PC-3 (cell line): ENCODE data around the gene GRPEL2. TPM values are rescaled to one million over a fixed set of nuclear protein-coding genes. Genes with fewer than 3 reads are reported as not detected.
A peak's percentile ranks its signal among the peaks of the same experiment; 100 is the strongest.

ENCODE experiments used
- ATAC-seq: fragments of 200-7000 bp; cut with Tn5 transposase; 2 replicates; pipeline ENCODE4 v1.9.1; 2020; ENCODE audit warnings: mild to moderate bottlenecking, moderate library complexity
- BruUV-seq: library from RNA; stranded (reverse); fragments of 400-500 nt; replicated peaks from 2 replicates; lab custom pipeline; 2021; lab: Mats Ljungman, UMichigan
- CTCF ChIA-PET: fragments of 300-600 bp; sonication (Branson Sonifier 250); formaldehyde crosslinking; loops from one replicate; lab custom pipeline; 2022; ENCODE audit warnings: antibody characterized with exemption; lab: Charles Lee
- POLR2A ChIA-PET: fragments of 300-600 bp; sonication (Branson Sonifier 250); formaldehyde crosslinking; loops from one replicate; lab custom pipeline; 2022; ENCODE audit warnings: antibody characterized with exemption; ENCODE audit not compliant: unreplicated experiment; lab: Charles Lee
- DNase-seq: peaks from one replicate; pipeline ENCODE4 v3.0.0-alpha.2; 2015
- H2AFZ ChIP-seq: fragments of 300-600 bp; sonication (generic); 2 replicates; pipeline ENCODE4 v1.6.0; 2016; ENCODE audit warnings: antibody characterized with exemption, low read length
- H3F3A ChIP-seq: fragments of 300-600 bp; sonication (generic); one replicate; pipeline ENCODE4 v1.6.0; 2017; ENCODE audit warnings: antibody characterized with exemption, low read length, control low read depth, mild to moderate bottlenecking; ENCODE audit not compliant: unreplicated experiment
- H3K27ac ChIP-seq: fragments of 300-600 bp; sonication (generic); 2 replicates; pipeline ENCODE4 v1.5.1; 2016; ENCODE audit warnings: mild to moderate bottlenecking, low read length
- H3K27me3 ChIP-seq: fragments of 300-600 bp; sonication (generic); 2 replicates; pipeline ENCODE4 v1.6.1; 2016; ENCODE audit warnings: low read length, mixed read lengths
- H3K36me3 ChIP-seq: fragments of 300-600 bp; sonication (generic); 2 replicates; pipeline ENCODE4 v1.6.1; 2016; ENCODE audit warnings: low read depth, mixed run types, low read length, mixed read lengths
- H3K4me1 ChIP-seq: fragments of 300-600 bp; sonication (generic); 2 replicates; pipeline ENCODE4 v1.5.1; 2016; ENCODE audit warnings: low read length; ENCODE audit not compliant: insufficient read depth
- H3K4me2 ChIP-seq: fragments of 300-600 bp; sonication (generic); 2 replicates; pipeline ENCODE4 v1.6.0; 2016; ENCODE audit warnings: low read length
- H3K4me3 ChIP-seq: fragments of 300-600 bp; sonication (generic); 2 replicates; pipeline ENCODE4 v1.5.1; 2016; ENCODE audit warnings: mild to moderate bottlenecking, low read length, mixed read lengths
- H3K79me2 ChIP-seq: fragments of 300-600 bp; sonication (generic); 2 replicates; pipeline ENCODE4 v1.6.1; 2017; ENCODE audit warnings: low read length, mixed read lengths
- H3K9ac ChIP-seq: fragments of 300-600 bp; sonication (generic); 2 replicates; pipeline ENCODE4 v1.6.0; 2016; ENCODE audit warnings: mild to moderate bottlenecking, low read length
- H3K9me2 ChIP-seq: fragments of 300-600 bp; sonication (generic); replicated peaks from 2 replicates; pipeline ENCODE4 v1.6.1; 2016; ENCODE audit warnings: mixed run types, low read length, mixed read lengths
- H3K9me3 ChIP-seq: fragments of 300-600 bp; sonication (generic); 2 replicates; pipeline ENCODE4 v1.6.1; 2016; ENCODE audit warnings: low read length, mixed read lengths
- H4K20me1 ChIP-seq: fragments of 300-600 bp; sonication (generic); 2 replicates; pipeline ENCODE4 v1.6.1; 2016; ENCODE audit warnings: low read length, mixed read lengths
- EZH2 ChIP-seq: fragments of 300-600 bp; sonication (generic); IDR thresholded peaks from one replicate; pipeline ENCODE4 v1.6.1; 2017; ENCODE audit warnings: antibody characterized with exemption, mild to moderate bottlenecking, low read length; ENCODE audit not compliant: unreplicated experiment
- EZH2phosphoT487 ChIP-seq: fragments of 300-600 bp; sonication (generic); IDR thresholded peaks from 2 replicates; pipeline ENCODE4 v1.6.1; 2018; ENCODE audit warnings: mild to moderate bottlenecking, antibody characterized with exemption, low read length, borderline replicate concordance
- intact Hi-C: fragments of 100-400 bp; cut with micrococcal nuclease; formaldehyde crosslinking; loops from 2 replicates; pipeline ENCODE4 v1.9.0; 2023
- total RNA-seq: library from RNA; depleted of rRNA; stranded (reverse); fragments of >200 nt; gene quantifications from 2 replicates; pipeline ENCODE4 v1.2.3, GENCODE V29; 2014
- TF ChIP-seq, protein P1 (sequence below): fragments of 300-600 bp; sonication (generic); conservative IDR thresholded peaks from 2 replicates; pipeline ENCODE4 v1.5.1; 2017; ENCODE audit warnings: antibody characterized with exemption, low read depth, mild to moderate bottlenecking, low read length

GRPEL2 gene
- total RNA-seq, 1 experiment from 2014 or later, result 43.8 TPM

GRCh38 chr5:149367249-149367971, 22.1 kb downstream of the GRPEL2 start:
- DNase-seq, result peak; percentile 95
- Histone ChIP-seq H3K27me3 (no peaks in the 10 kb centered on the region), H3K79me2 (no peaks in the 10 kb centered on the region), H3K9me3 (no peaks in the 10 kb centered on the region), H3K9me2 (no peaks in the 10 kb centered on the region), H3F3A (no peaks in the 10 kb centered on the region), H3K4me2 (peak overlapping the region; percentile 8; the same call in 1 of the 2 replicates), H3K4me3 (no peak overlapping the region), H4K20me1 (no peaks in the 10 kb centered on the region), H3K36me3 (no peaks in the 10 kb centered on the region), H3K9ac (no peak overlapping the region), H2AFZ (peak overlapping the region; percentile 23; the same call in 1 of the 2 replicates), H3K4me1 (no peaks in the 10 kb centered on the region), H3K27ac (no peak overlapping the region)
- TF ChIP-seq, protein P1, sequence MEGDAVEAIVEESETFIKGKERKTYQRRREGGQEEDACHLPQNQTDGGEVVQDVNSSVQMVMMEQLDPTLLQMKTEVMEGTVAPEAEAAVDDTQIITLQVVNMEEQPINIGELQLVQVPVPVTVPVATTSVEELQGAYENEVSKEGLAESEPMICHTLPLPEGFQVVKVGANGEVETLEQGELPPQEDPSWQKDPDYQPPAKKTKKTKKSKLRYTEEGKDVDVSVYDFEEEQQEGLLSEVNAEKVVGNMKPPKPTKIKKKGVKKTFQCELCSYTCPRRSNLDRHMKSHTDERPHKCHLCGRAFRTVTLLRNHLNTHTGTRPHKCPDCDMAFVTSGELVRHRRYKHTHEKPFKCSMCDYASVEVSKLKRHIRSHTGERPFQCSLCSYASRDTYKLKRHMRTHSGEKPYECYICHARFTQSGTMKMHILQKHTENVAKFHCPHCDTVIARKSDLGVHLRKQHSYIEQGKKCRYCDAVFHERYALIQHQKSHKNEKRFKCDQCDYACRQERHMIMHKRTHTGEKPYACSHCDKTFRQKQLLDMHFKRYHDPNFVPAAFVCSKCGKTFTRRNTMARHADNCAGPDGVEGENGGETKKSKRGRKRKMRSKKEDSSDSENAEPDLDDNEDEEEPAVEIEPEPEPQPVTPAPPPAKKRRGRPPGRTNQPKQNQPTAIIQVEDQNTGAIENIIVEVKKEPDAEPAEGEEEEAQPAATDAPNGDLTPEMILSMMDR, result peak; percentile 99
- TF ChIP-seq EZH2phosphoT487, result no peak
- BruUV-seq, result no TSS peak
- ChIA-PET CTCF (interaction anchor here (0.5 to 2.5 kb wide), 9 partner anchors 9 to 380 kb away, joined by 3 to 17 read pairs (median 5); partner anchors contain the start of gene PCYOX1L), POLR2A (no interaction called here)
- intact Hi-C loops, result loop anchor here (1.0 to 5.0 kb wide), 2 partner anchors 50 to 100 kb away; no protein-coding TSS in a partner anchor
- ATAC-seq, result peak; percentile 76

DNA sequence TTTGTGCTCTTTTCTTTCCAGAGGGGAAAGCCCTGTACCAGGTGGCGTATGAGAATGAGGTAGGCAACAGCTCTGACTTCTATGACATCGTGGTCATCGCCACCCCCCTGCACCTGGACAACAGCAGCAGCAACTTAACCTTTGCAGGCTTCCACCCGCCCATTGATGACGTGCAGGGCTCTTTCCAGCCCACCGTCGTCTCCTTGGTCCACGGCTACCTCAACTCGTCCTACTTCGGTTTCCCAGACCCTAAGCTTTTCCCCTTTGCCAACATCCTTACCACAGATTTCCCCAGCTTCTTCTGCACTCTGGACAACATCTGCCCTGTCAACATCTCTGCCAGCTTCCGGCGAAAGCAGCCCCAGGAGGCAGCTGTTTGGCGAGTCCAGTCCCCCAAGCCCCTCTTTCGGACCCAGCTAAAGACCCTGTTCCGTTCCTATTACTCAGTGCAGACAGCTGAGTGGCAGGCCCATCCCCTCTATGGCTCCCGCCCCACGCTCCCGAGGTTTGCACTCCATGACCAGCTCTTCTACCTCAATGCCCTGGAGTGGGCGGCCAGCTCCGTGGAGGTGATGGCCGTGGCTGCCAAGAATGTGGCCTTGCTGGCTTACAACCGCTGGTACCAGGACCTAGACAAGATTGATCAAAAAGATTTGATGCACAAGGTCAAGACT, 22.8 kb downstream of the GRPEL2 start:
- no peak overlapping the region for H3K9ac ChIP-seq
- no peak overlapping the region for H3K4me3 ChIP-seq
- peak overlapping the region; percentile 8; the same call in 1 of the 2 replicates for H3K4me2 ChIP-seq
- ChIA-PET CTCF (interaction anchor here (0.5 to 2.5 kb wide), 9 partner anchors 10 to 380 kb away, joined by 3 to 17 read pairs (median 5); partner anchors contain the start of gene PCYOX1L), POLR2A (no interaction called here)
- no peaks in the 10 kb centered on the region for H3K9me2 ChIP-seq
- BruUV-seq, result no TSS peak
- H3K27me3 ChIP-seq, result no peaks in the 10 kb centered on the region
- TF ChIP-seq EZH2phosphoT487 (no peak), EZH2 (no peak)
- TF ChIP-seq, protein P1, result no peak
- H3F3A ChIP-seq, result no peaks in the 10 kb centered on the region
- H3K9me3 ChIP-seq, result no peaks in the 10 kb centered on the region
- peak overlapping the region; percentile 23; the same call in 1 of the 2 replicates for H2AFZ ChIP-seq
- H4K20me1 ChIP-seq, result no peaks in the 10 kb centered on the region
- no peak overlapping the region for H3K27ac ChIP-seq
- DNase-seq (no peak), ATAC-seq (no peak)
- intact Hi-C loops, result loop anchor here (1.0 to 5.0 kb wide), 2 partner anchors 51 to 101 kb away; no protein-coding TSS in a partner anchor
- H3K4me1 ChIP-seq, result no peaks in the 10 kb centered on the region
- H3K79me2 ChIP-seq, result no peaks in the 10 kb centered on the region
- H3K36me3 ChIP-seq, result no peaks in the 10 kb centered on the region
